ENCODE data around the gene MMS19.
A peak's percentile ranks its signal among the peaks of the same experiment; 100 is the strongest.

The MMS19 gene

GRCh38 chr10:97502916-97503315 is 4.7 kb upstream of the MMS19 start:
- TF ChIP-seq CTCF (IDR thresholded peaks at IDR 0.05; ENCODE audit: low read depth, low read length): no peak
- no peak for DNase-seq
- Histone ChIP-seq H3K4me3 (ENCODE audit: low read depth, low read length) (no peak overlapping the region), H3K9me3 (no peaks in the 10 kb centered on the region), H3K36me3 (no peaks in the 10 kb centered on the region), H3K27me3 (peaks cover 24% of the 10 kb centered on the region), H3K4me1 (no peaks in the 10 kb centered on the region)

- no peaks in the 10 kb centered on the region for H3K4me1 ChIP-seq
- H3K9me3 ChIP-seq: no peaks in the 10 kb centered on the region
- H3K27me3 ChIP-seq: peaks cover 24% of the 10 kb centered on the region
- no peak for TF ChIP-seq CTCF (IDR thresholded peaks at IDR 0.05; ENCODE audit: low read depth, low read length)
- H3K4me3 ChIP-seq (ENCODE audit: low read depth, low read length): no peak overlapping the region
- DNase-seq: no peak
- H3K36me3 ChIP-seq: no peaks in the 10 kb centered on the region
Measured at GRCh38 chr10:97500297-97500575, 2.0 kb upstream of the MMS19 start.

DNA sequence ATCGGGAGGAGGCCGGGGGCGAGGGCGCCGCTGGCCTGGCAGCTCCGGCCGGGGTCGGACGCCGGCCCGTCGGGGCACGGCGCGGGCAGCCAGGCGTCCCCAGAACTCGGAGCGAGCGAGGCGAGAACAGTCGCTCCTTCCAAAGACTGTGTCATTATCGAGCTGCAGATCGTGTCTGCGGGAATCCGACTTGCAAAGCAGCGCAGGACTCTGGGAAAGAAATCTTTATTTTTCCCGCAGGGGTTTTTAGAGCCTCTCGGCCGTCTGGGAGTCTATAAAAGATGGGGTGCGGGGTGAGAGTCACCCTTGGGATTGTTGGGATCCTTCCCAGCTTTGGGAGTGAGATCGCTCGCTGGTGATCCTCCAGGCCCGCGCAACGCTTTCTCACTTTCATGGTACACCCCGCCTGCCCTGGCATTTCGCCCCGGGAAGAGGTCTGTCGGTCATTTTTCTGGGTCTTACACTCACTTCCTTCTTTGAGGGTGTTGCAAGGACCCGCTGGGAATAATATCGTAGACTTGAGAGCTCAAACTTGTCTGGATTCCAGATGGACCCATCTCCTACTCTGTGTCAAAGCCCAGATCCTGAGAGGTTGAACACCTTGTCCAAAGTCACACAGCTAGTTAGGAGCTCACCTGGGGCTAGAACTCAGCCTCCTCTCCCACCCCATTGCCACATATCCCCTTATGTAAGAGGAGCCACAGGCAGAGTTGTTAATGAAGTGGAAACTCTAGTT is 1.5 kb upstream of the MMS19 start:
- Histone ChIP-seq H3K27me3 (peaks cover 24% of the 10 kb centered on the region), H3K4me3 (ENCODE audit: low read depth, low read length) (peak overlapping the region; percentile 99), H3K9me3 (no peaks in the 10 kb centered on the region), H3K4me1 (no peaks in the 10 kb centered on the region), H3K36me3 (no peaks in the 10 kb centered on the region)
- no peak for TF ChIP-seq CTCF (IDR thresholded peaks at IDR 0.05; ENCODE audit: low read depth, low read length)
- no peak for DNase-seq

DNA sequence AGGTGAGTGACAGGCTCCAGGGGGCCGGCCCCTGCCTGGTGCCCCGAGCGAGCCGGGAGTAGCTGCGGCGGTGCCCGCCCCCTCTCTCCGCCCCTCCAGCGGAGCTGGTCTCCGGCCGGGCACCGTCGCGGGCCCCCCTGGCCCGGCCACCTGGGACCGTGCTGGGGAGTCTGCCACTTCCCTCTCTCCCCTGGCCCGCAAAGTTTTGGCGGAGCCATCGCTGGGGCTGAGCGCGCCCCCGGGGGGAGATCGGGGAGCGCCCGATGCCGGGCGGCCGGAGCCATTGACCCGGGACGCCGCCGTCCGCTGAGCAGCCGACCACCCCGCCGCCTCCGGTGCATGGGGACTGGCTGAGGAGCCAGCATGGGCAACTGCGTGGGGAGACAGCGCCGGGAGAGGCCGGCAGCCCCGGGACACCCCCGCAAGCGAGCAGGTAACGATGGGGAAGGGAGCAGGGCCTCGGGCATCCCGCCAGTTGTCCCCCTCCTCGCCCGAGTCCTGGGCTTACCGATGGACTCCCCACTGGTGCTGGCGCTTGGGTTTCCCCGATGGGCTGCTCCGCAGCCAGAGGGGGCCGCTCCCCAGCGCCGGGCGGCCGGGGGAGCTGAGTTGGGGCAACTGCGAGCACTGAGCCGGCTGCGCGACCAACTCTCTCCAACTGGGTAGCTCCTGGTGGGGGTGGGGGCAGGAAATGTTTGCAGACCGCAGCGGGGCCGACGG is 779 bp upstream of the MMS19 start, which contains the start of gene UBTD1:
TSS of gene UBTD1 (plus strand) at position 84 of the 720 bp plus-strand sequence. CDS start at position 364, 280 bp downstream.
- no peaks in the 10 kb centered on the region for H3K4me1 ChIP-seq
- DNase-seq: peak; percentile 28
- no peaks in the 10 kb centered on the region for H3K9me3 ChIP-seq
- H3K27me3 ChIP-seq: peaks cover 24% of the 10 kb centered on the region
- peak within 1 kb of the TSS; percentile 99 for H3K4me3 ChIP-seq (ENCODE audit: low read depth, low read length)
- no peak for TF ChIP-seq CTCF (IDR thresholded peaks at IDR 0.05; ENCODE audit: low read depth, low read length)
- H3K36me3 ChIP-seq: no peaks in the 10 kb centered on the region; the same call in 1 of the 2 replicates

- peak; percentile 85 for DNase-seq
- H3K4me3 ChIP-seq (ENCODE audit: low read depth, low read length): peak overlapping the region; percentile 99
- peaks cover 24% of the 10 kb centered on the region for H3K27me3 ChIP-seq
- H3K4me1 ChIP-seq: no peaks in the 10 kb centered on the region
- TF ChIP-seq CTCF (IDR thresholded peaks at IDR 0.05; ENCODE audit: low read depth, low read length): no peak
- no peaks in the 10 kb centered on the region for H3K9me3 ChIP-seq
- peaks cover 7% of the 10 kb centered on the region for H3K36me3 ChIP-seq
Measured at GRCh38 chr10:97497572-97498075, 598 bp downstream of the MMS19 start.
